B cell (primary cell): Measurements from ENCODE around the gene TAS2R38. TPM values are rescaled to one million over a fixed set of nuclear protein-coding genes. Genes with fewer than 3 reads are reported as not detected.

Source experiments
- ATAC-seq: fragments of 200-7000 bp; cut with Tn5 transposase; one replicate; pipeline ENCODE4 v1.10.0; 2021; ENCODE audit warnings: low read depth, mild to moderate bottlenecking, moderate number of reproducible peaks, moderate library complexity
- CTCF ChIA-PET: fragments of 350-600 bp; sonication (Branson Sonifier 250); formaldehyde crosslinking; loops from one replicate; lab custom pipeline; 2021; ENCODE audit warnings: antibody characterized with exemption, inconsistent platforms; lab: Charles Lee
- POLR2A ChIA-PET: fragments of 350-600 bp; sonication (Branson Sonifier 250); formaldehyde crosslinking; loops from one replicate; lab custom pipeline; 2021; ENCODE audit warnings: antibody characterized with exemption; lab: Charles Lee
- DNase-seq: peaks from one replicate; pipeline ENCODE4 v3.0.0; 2013
- H2AFZ ChIP-seq: 2 replicates; pipeline ENCODE4 v1.6.1; 2012; ENCODE audit warnings: mild to moderate bottlenecking, low read depth, low read length; ENCODE audit not compliant: insufficient read depth, poor library complexity, severe bottlenecking
- H3K27ac ChIP-seq, 2 donors: 1 replicate in 1 of 2; 2 replicates in 1 of 2; pipeline ENCODE4 v1.5.1; 2012 to 2013; ENCODE audit warnings: low read length in 2 of 2, mild to moderate bottlenecking in 2 of 2, moderate library complexity in 1 of 2
- H3K27me3 ChIP-seq, 4 experiments: fragments of 200-600 bp in 1 of 4; sonication (generic) in 1 of 4; replicated peaks in 1 of 4; 1 replicate in 2 of 4; 2 replicates in 2 of 4; pipeline versions ENCODE4 v1.6.1 to v1.7.0; 2013 to 2016; ENCODE audit warnings: low read length in 3 of 4, mild to moderate bottlenecking in 2 of 4, mixed read lengths in 1 of 4, moderate library complexity in 1 of 4; ENCODE audit not compliant: insufficient read depth in 4 of 4, control insufficient read depth in 3 of 4; ENCODE audit errors: control extremely low read depth in 1 of 4
- H3K36me3 ChIP-seq, 2 experiments: replicated peaks in 1 of 2; 1 replicate in 1 of 2; 2 replicates in 1 of 2; pipeline versions ENCODE4 v1.6.1 to v1.7.1; 2013; ENCODE audit warnings: low read length in 1 of 2; ENCODE audit not compliant: insufficient read depth in 2 of 2, control insufficient read depth in 1 of 2; ENCODE audit errors: control extremely low read depth in 1 of 2, extremely low read depth in 1 of 2
- H3K4me1 ChIP-seq, 2 donors: fragments of 200-600 bp in 1 of 2; sonication (generic) in 1 of 2; 1 replicate in 1 of 2; 2 replicates in 1 of 2; pipeline versions ENCODE4 v1.5.1 to v1.6.1; 2013 to 2017; ENCODE audit warnings: low read length in 2 of 2; ENCODE audit not compliant: control insufficient read depth in 2 of 2, insufficient read depth in 2 of 2
- H3K4me2 ChIP-seq: replicated peaks from 2 replicates; pipeline ENCODE3; 2012; ENCODE audit warnings: mild to moderate bottlenecking, low read depth, low read length; ENCODE audit not compliant: poor library complexity, severe bottlenecking
- H3K4me3 ChIP-seq, 5 experiments: fragments of 200-600 bp in 1 of 5; sonication (generic) in 1 of 5; 1 replicate in 3 of 5; 2 replicates in 2 of 5; pipeline versions ENCODE4 v1.5.1 to v1.7.0; 2011 to 2016; ENCODE audit warnings: low read length in 4 of 5, mild to moderate bottlenecking in 4 of 5, low read depth in 2 of 5, control low read depth in 1 of 5, moderate library complexity in 1 of 5; ENCODE audit not compliant: insufficient read depth in 1 of 5; ENCODE audit errors: control extremely low read depth in 1 of 5, extremely low read depth in 1 of 5
- H3K79me2 ChIP-seq: fragments of 200-600 bp; sonication (generic); one replicate; pipeline ENCODE4 v1.6.0; 2016; ENCODE audit warnings: low read length; ENCODE audit not compliant: control insufficient read depth, insufficient read depth
- H3K9ac ChIP-seq: fragments of 200-600 bp; sonication (generic); 2 replicates; pipeline ENCODE4 v1.6.1; 2017; ENCODE audit warnings: mild to moderate bottlenecking, low read length, moderate library complexity
- H3K9me3 ChIP-seq, 3 donors: one replicate each; pipeline versions ENCODE4 v1.6.1 to v1.7.1; 2013; ENCODE audit warnings: low read length in 2 of 3; ENCODE audit not compliant: control insufficient read depth in 2 of 3, insufficient read depth in 1 of 3; ENCODE audit errors: control extremely low read depth in 1 of 3
- H4K20me1 ChIP-seq: 2 replicates; pipeline ENCODE4 v1.6.0; 2012; ENCODE audit warnings: mild to moderate bottlenecking, low read length; ENCODE audit not compliant: insufficient read depth, control insufficient read depth, poor library complexity, severe bottlenecking
- H3K27ac Mint-ChIP-seq: one replicate; pipeline ENCODE4 v1.8.0; 2021; ENCODE audit warnings: mixed read lengths
- H3K27me3 Mint-ChIP-seq: one replicate; pipeline ENCODE4 v1.8.0; 2021; ENCODE audit warnings: mixed read lengths
- H3K4me1 Mint-ChIP-seq: one replicate; pipeline ENCODE4 v1.8.0; 2021; ENCODE audit warnings: mixed read lengths
- H3K4me3 Mint-ChIP-seq: one replicate; pipeline ENCODE4 v1.8.0; 2021; ENCODE audit warnings: mixed read lengths
- H3K9me3 Mint-ChIP-seq: one replicate; pipeline ENCODE4 v1.8.0; 2022; ENCODE audit warnings: mixed read lengths; ENCODE audit not compliant: insufficient read depth
- CTCF ChIP-seq: fragments of 200-600 bp; IDR thresholded peaks from one replicate; pipeline ENCODE4 v1.8.0; 2022; ENCODE audit warnings: antibody characterized with exemption, mild to moderate bottlenecking
- EZH2 ChIP-seq: IDR thresholded peaks from 2 replicates; pipeline ENCODE4 v1.6.1; 2012; ENCODE audit warnings: borderline replicate concordance, low read depth, mild to moderate bottlenecking, moderate library complexity, low read length; ENCODE audit not compliant: insufficient read depth, poor library complexity, severe bottlenecking
- WGBS: methylation state at CpG from one replicate; pipeline ENCODE4 v1.1.5; 2013; ENCODE audit warnings: missing lambda C conversion rate; ENCODE audit not compliant: insufficient coverage; 5-methylcytosine and 5-hydroxymethylcytosine counted together
- intact Hi-C: fragments of 100-400 bp; cut with micrococcal nuclease; formaldehyde crosslinking; loops from one replicate; pipeline ENCODE4 v1.10.0; 2022
- polyA plus RNA-seq: library from polyadenylated mRNA; depleted of rRNA; stranded (reverse); fragments of >200 nt; gene quantifications from 2 replicates; pipeline ENCODE4 v1.2.3, GENCODE V29; 2012
- total RNA-seq, 2 donors: library from RNA; stranded (reverse); fragments of 120-200 nt in 1 of 2; gene quantifications; 1 replicate in 1 of 2; 2 replicates in 1 of 2; pipeline versions ENCODE4 v1.2.3 to v1.2.4, GENCODE V29; 2013 to 2022

TAS2R38 gene
- total and polyA plus RNA-seq, 2 donors (not counting 1 experiment from before 2014, with no cell fraction given): not detected

- no peak for DNase-seq
- H3K27me3 Mint-ChIP-seq: peaks cover 5% of the 10 kb centered on the region
- Histone ChIP-seq H3K79me2 (no peaks in the 10 kb centered on the region), H3K9me3 (no peaks in the 10 kb centered on the region), H2AFZ (no peak overlapping the region), H4K20me1 (no peaks in the 10 kb centered on the region), H3K27me3 (no peaks in the 10 kb centered on the region), H3K4me1 (no peaks in the 10 kb centered on the region), H3K4me2 (no peak overlapping the region), H3K36me3 (no peaks in the 10 kb centered on the region), H3K9ac (no peak overlapping the region), H3K27ac (no peak overlapping the region), H3K4me3 (no peak overlapping the region)
- no peaks in the 10 kb centered on the region for H3K9me3 Mint-ChIP-seq
- H3K27ac Mint-ChIP-seq: no peak overlapping the region
- intact Hi-C loops: no loop called here
- CTCF ChIA-PET: no interaction called here
- WGBS: 94% methylated on average over 2 of the region's 4 CpGs
- POLR2A ChIA-PET: no interaction called here
- no peak overlapping the region for H3K4me3 Mint-ChIP-seq
- ATAC-seq: no peak
- H3K4me1 Mint-ChIP-seq: no peaks in the 10 kb centered on the region
- no peak for TF ChIP-seq CTCF
- no peak for TF ChIP-seq EZH2
Measured at GRCh38 chr7:141992688-141993087, 19.1 kb upstream of the TAS2R38 start.

GRCh38 chr7:141992156-141992555, 18.6 kb upstream of the TAS2R38 start:
- H3K27ac Mint-ChIP-seq: no peak overlapping the region
- Histone ChIP-seq H3K79me2 (no peaks in the 10 kb centered on the region), H4K20me1 (no peaks in the 10 kb centered on the region), H3K36me3 (no peaks in the 10 kb centered on the region), H3K27ac (no peak overlapping the region), H3K9ac (no peak overlapping the region), H3K9me3 (no peaks in the 10 kb centered on the region), H3K4me2 (no peak overlapping the region), H3K27me3 (no peaks in the 10 kb centered on the region), H2AFZ (no peak overlapping the region), H3K4me3 (no peak overlapping the region), H3K4me1 (no peaks in the 10 kb centered on the region)
- CTCF ChIA-PET: no interaction called here
- POLR2A ChIA-PET: no interaction called here
- TF ChIP-seq EZH2 (no peak), CTCF (no peak)
- no peaks in the 10 kb centered on the region for H3K4me1 Mint-ChIP-seq
- no peaks in the 10 kb centered on the region for H3K9me3 Mint-ChIP-seq
- H3K4me3 Mint-ChIP-seq: no peak overlapping the region
- intact Hi-C loops: no loop called here
- peaks cover 5% of the 10 kb centered on the region for H3K27me3 Mint-ChIP-seq
- ATAC-seq: no peak
- WGBS: no CpG with 5 or more reads among the region's 2 CpGs
- no peak for DNase-seq
